Measurements from ENCODE around the gene PUSL1.

Gene PUSL1

DNA sequence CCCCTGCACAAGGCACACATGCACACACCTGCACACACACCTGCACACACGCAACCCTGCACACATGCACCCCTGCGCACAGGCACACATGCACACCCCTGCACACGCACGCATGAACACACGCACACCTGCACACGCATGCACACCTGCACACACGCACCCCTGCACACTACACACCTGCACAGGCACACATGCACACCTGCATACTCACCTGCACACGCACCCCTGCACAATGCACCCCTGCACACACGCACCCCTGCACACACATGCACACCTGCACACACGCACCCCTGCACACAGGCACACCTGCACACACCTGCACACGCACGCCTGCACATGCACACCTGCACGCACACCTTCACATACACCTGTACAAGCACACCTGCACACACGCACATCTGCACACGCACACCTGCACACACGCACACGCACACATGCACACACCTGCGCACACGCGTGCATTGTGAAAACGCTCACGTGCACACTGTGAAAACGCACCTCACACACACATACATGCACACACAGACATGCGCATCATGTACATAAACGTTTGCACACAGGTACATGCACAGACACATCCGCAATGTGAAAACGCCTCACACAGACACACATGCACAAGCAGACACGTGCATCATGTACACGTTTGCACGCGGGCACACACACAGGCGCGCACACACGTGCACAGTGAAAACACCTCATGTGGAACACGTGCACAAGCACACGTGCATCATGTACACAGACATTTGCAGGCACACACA, 32.6 kb downstream of the PUSL1 start:
- no peak overlapping the region for H3K4me3 ChIP-seq (ENCODE audit: low read length)
- no peak for DNase-seq (ENCODE audit: low read depth)
- TF ChIP-seq, protein P1, sequence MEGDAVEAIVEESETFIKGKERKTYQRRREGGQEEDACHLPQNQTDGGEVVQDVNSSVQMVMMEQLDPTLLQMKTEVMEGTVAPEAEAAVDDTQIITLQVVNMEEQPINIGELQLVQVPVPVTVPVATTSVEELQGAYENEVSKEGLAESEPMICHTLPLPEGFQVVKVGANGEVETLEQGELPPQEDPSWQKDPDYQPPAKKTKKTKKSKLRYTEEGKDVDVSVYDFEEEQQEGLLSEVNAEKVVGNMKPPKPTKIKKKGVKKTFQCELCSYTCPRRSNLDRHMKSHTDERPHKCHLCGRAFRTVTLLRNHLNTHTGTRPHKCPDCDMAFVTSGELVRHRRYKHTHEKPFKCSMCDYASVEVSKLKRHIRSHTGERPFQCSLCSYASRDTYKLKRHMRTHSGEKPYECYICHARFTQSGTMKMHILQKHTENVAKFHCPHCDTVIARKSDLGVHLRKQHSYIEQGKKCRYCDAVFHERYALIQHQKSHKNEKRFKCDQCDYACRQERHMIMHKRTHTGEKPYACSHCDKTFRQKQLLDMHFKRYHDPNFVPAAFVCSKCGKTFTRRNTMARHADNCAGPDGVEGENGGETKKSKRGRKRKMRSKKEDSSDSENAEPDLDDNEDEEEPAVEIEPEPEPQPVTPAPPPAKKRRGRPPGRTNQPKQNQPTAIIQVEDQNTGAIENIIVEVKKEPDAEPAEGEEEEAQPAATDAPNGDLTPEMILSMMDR (IDR thresholded peaks at IDR 0.05; ENCODE audit: insufficient read depth, low read depth, low read length, missing control alignments): no peak

DNA sequence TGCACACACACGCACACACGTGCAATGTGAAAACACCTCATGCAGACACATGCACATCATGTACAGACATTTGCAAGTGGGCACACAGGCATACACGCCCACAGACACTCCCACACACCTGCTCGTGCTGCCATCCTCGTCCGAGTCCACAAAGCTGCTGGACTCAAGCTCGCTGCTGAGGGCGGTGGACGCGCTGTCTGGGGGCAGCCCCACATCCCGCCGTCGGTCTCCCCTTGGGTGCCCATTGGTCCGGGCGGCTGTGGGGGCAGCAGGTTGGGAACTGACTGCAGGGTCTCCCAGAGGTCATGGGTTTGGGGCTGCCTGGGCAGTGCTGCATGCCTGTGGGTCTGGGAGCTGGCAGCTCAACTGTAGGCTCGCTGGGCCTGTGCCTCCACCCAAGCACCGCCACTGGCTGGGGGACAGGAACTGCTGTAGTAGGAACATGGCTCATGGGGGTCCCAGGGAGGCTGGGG, 33.2 kb downstream of the PUSL1 start:
- TF ChIP-seq, protein P1 (IDR thresholded peaks at IDR 0.05; ENCODE audit: insufficient read depth, low read depth, low read length, missing control alignments): no peak
- H3K4me3 ChIP-seq (ENCODE audit: low read length): no peak overlapping the region

DNA sequence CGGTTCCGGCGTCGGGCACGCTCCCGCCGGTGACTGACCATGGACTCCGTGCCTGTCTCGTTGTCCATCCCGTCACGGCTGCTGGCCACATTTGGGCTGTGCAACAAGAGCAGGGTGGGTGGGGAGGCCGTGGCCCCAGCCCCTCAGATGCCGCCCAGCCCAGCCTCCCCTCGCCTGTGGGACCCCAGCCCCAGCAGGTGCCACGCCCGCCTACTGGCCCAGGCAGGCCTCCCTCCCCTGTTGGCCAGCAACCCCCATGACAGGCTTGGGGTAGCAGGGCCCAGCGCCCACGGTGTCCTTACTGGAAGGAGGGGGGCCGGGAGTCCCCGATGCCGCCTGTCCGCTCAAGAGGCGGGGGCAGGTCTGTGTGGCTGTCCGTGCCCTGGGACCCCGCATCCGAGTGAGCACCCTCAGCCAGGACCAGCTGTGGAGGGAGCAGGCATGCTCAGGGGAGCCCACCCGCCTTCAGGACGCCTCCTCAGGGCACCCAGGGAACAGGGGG, 33.7 kb downstream of the PUSL1 start:
- DNase-seq (ENCODE audit: low read depth): no peak
- TF ChIP-seq, protein P1 (IDR thresholded peaks at IDR 0.05; ENCODE audit: insufficient read depth, low read depth, low read length, missing control alignments): no peak
- no peak overlapping the region for H3K4me3 ChIP-seq (ENCODE audit: low read length)

More for the DNA sequence above, 33.2 kb downstream of the PUSL1 start:
- no peak for DNase-seq (ENCODE audit: low read depth)

DNA sequence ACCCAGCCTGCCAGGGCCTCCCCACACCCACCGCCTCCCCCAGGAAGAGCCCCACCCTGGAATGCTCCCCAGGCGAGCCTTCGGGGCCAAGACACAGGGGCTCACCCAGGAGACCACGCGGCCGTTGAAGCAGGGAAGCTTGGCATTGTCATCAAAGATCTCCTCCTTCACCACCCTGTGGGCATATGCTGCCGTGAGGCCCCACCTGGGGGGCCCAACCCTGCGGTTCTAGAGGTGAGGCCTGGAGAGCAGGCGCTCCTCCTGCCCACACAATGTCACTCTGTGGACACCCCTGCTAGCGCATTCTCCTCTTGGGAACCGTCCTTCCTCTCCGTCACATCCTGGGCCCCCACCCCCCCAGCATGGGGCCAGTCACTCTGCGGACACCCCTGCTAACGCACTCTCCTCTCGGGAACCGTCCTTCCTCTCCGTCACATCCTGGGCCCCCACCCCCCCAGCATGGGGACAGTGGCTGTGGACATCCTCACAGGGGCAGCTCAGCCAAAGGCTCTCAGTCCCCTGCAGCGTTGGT, 34.3 kb downstream of the PUSL1 start:
- H3K4me3 ChIP-seq (ENCODE audit: low read length): no peak overlapping the region
- no peak for DNase-seq (ENCODE audit: low read depth)
- TF ChIP-seq, protein P1 (IDR thresholded peaks at IDR 0.05; ENCODE audit: insufficient read depth, low read depth, low read length, missing control alignments): no peak

DNA sequence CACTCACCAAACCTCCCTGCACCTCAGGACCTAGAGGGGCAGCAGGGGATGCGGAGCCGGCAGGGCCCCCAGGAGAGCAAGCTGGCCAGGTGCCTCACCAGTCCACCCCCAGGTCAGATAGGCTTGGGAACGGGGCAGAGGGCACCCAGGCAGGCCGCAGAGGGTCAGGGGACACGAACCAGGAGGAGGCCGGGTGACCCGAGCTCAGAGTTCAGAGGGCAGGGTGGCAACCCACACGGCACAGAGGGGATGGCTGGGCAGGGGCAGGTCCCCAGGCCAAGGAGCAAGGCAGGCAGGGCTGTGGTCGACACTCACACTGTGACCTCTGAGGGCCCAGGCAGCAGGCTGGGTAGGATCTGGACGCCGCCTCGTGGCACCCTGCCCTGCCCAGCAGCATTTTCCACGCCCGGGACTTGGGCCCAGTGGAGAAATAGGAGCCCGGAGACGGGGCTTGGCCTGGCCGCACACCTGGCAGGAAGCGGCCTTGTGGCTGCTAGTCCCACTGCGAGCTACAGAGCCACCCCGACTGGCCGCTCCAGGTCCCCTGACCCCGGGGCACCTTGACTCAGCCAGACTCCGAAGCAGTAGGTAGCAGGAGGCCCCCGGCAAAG, 35.5 kb downstream of the PUSL1 start:
- TF ChIP-seq, protein P1 (IDR thresholded peaks at IDR 0.05; ENCODE audit: insufficient read depth, low read depth, low read length, missing control alignments): no peak
- peak overlapping the region; percentile 32 for H3K4me3 ChIP-seq (ENCODE audit: low read length)
- DNase-seq (ENCODE audit: low read depth): no peak

DNA sequence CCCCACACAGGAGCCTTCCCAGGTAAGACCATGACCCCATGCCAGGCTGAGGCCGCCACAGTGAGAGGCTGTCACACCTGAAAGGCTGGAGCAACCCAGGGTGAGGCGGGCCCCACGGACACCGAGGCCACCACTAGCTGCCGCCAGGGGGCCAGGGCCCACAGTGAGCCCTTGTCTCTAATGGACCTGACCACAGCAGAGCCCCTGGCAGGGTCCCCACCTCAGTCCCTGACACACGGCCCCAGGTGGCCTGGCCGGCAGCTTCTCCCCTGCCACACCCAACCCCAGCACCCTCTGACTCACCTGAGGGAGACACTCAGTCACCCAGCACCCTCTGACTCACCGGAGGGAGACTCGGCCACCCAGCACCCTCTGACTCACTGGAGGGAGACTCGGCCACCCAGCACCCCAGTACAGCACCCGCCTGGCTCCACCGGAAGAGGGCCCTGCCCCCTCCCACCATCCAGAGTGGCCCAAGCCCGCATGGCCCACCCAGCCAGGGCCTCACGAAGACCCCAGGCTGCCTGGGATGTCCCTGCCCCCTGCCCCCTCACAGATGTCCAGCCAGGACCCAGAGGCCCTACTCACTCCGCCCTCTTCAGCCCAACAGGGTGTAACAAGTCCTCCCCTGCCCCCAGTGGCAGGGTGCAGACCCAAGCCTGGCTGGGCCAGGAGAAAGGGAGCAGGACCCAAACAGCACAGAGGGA, 36.4 kb downstream of the PUSL1 start:
- TF ChIP-seq, protein P1 (IDR thresholded peaks at IDR 0.05; ENCODE audit: insufficient read depth, low read depth, low read length, missing control alignments): peak; percentile 47
- peak; percentile 98 for DNase-seq (ENCODE audit: low read depth)
- H3K4me3 ChIP-seq (ENCODE audit: low read length): peak overlapping the region; percentile 37

Measured in epithelial cell of esophagus (primary cell).